ENCODE measurements around the gene KRTAP10-3. TPM values are rescaled to one million over a fixed set of nuclear protein-coding genes. Genes with fewer than 3 reads are reported as not detected.

The KRTAP10-3 gene
- total and polyA plus RNA-seq, 2 experiments from 2014 or later = not detected

- H3K27ac Mint-ChIP-seq = peak overlapping the region; percentile 39
Measured at GRCh38 chr21:44547656-44548331, 10.8 kb downstream of the KRTAP10-3 start.

More at GRCh38 chr21:44547656-44548331, 10.8 kb downstream of the KRTAP10-3 start:
- H3K4me1 Mint-ChIP-seq = peaks cover 43% of the 10 kb centered on the region
- Histone ChIP-seq H3K27me3 (ENCODE audit: insufficient read depth) (no peaks in the 10 kb centered on the region), H4K20me1 (replicated peaks; ENCODE audit: insufficient read depth) (no peaks in the 10 kb centered on the region), H3K9me2 (ENCODE audit: insufficient read depth) (no peaks in the 10 kb centered on the region), H3F3A (replicated peaks; ENCODE audit: low read depth) (no peaks in the 10 kb centered on the region), H3K36me3 (ENCODE audit: insufficient read depth) (no peaks in the 10 kb centered on the region; the same call in 1 of the 2 replicates), H3K4me2 (peak overlapping the region; percentile 58; the same call in 1 of the 2 replicates), H3K27ac (ENCODE audit: low read depth) (peak overlapping the region; percentile 96; the same call in 1 of the 2 replicates), H3K79me2 (replicated peaks; ENCODE audit: insufficient read depth) (no peaks in the 10 kb centered on the region), H2AFZ (no peak overlapping the region; the same call in 1 of the 2 replicates), H3K4me1 (ENCODE audit: insufficient read depth) (peaks cover 25% of the 10 kb centered on the region), H3K4me3 (no peak overlapping the region)
- ATAC-seq (no peak), DNase-seq (ENCODE audit: low spot score) (no peak)
- no peak overlapping the region for H3K4me3 Mint-ChIP-seq
- no peak for TF ChIP-seq ZNF462 (CRISPR knock-in tag; IDR thresholded peaks at IDR 0.05)
- TF ChIP-seq CREB1 (CRISPR knock-in tag; IDR thresholded peaks at IDR 0.05; ENCODE audit: low read depth) = no peak
- no peak for TF ChIP-seq ZNF114 (CRISPR knock-in tag; IDR thresholded peaks at IDR 0.05)
- no peak for TF ChIP-seq ETS1 (IDR thresholded peaks at IDR 0.05)
- no peak for TF ChIP-seq JUNB (IDR thresholded peaks at IDR 0.05; ENCODE audit: unreplicated experiment)
- no peak for TF ChIP-seq ZNF331 (CRISPR knock-in tag; IDR thresholded peaks at IDR 0.05; ENCODE audit: low read depth)
- TF ChIP-seq STAT1 (IDR thresholded peaks at IDR 0.05; ENCODE audit: unreplicated experiment) = no peak
- TF ChIP-seq REST (IDR thresholded peaks at IDR 0.05; ENCODE audit: unreplicated experiment) = no peak
- no peak for TF ChIP-seq POLR2AphosphoS5 (IDR thresholded peaks at IDR 0.05; ENCODE audit: low read depth)
- no peak for TF ChIP-seq NANOG (IDR thresholded peaks at IDR 0.05; ENCODE audit: borderline replicate concordance)
- no peak for TF ChIP-seq EZH2phosphoT487 (IDR thresholded peaks at IDR 0.05; ENCODE audit: unreplicated experiment)
- TF ChIP-seq EZH2 (IDR thresholded peaks at IDR 0.05; ENCODE audit: low read depth, unreplicated experiment) = no peak
- TF ChIP-seq CTCF (conservative IDR thresholded peaks at IDR 0.05; ENCODE audit: low read depth in 2 of 2) = no peak
- H3K9me3 Mint-ChIP-seq = peaks cover 15% of the 10 kb centered on the region
- peaks cover 19% of the 10 kb centered on the region; the same call in 2 of the 3 replicates for H3K36me3 Mint-ChIP-seq (ENCODE audit: low read depth)
- peaks cover 20% of the 10 kb centered on the region for H3K27me3 Mint-ChIP-seq (ENCODE audit: insufficient read depth, low read depth, poor library complexity)

Measured in GM23338 (cell line).